NCI-H1417 (cell line): ENCODE data around the gene MYO1D.
"Not testable (repeated sequence)": the region's sequence is repeated elsewhere in the genome, so short reads cannot be mapped to it uniquely, and the experiment has no call there.

ENCODE experiments used
- DNase-seq, 3 experiments: peaks; one replicate each; lab custom pipeline; 2025; lab: John Stamatoyannopoulos, UW

MYO1D gene

GRCh38 chr17:32731556-32732295 lies 145.2 kb downstream of the MYO1D start:
- no peak for DNase-seq

DNA sequence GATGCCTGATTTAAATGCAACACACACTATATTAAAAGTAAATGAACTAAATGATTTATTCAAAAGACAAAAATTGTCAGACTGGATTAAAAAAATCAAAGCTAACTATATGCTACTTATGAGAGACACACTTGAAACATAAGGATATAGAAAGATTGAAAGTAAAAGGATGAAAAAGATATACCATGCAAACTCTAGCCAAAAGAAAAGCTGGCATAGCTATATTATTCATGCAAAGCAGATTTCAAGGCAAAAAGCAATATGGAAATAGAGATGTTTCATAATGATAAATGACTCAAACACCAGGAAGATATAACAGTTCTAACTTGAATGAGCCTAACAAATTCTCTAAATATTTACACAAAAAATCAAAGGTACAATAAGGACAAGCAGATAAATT lies 149.2 kb downstream of the MYO1D start:
- no peak for DNase-seq

DNA sequence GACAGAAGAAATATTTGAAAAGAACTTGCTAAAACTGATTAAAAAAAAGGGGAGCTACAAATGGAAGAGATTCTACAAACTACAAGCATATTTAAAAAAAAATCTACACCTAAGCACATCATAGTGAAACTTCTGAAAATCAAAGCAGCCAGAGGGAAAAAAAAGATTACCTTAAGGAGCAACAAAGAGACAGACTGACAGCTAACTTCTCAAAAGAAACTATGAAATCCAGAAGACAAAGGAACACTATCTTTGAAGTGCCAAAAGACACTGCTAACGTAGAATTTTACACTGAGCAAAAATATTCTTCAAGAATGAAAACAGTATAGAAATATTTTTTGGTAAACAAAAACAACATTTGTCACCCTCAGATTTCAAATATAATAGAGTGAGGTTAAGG lies 151.2 kb downstream of the MYO1D start:
- DNase-seq: no peak

DNA sequence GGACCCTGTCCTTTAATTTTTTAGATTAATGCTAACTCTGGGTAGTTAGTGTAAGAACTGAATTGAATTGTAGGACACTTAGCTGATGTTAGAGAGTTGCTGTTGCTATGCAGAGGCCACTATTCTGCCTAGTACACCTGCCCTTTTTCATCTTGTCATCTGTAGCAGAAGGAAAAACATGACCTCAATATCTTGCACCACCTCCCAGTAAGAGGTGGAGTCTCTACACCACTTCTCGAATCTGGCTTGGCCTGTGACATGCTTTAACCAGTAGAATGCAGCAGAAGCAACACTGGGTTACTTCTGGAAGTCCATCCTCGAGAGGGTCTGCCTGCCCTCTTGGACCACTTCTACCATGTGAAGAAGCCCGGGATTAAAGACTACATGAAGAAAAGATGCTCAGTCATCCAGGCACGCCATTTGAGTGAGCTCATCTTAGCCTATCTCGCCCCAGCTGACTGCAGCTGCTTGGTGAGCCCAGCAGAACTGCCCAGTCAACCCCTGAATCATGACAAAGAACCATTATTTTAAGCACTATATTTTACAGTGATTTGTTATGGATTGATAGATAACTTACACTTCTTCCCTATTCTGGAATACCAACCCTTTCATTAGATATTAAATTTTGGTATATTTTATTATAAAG lies 153.5 kb downstream of the MYO1D start:
- no peak for DNase-seq

DNA sequence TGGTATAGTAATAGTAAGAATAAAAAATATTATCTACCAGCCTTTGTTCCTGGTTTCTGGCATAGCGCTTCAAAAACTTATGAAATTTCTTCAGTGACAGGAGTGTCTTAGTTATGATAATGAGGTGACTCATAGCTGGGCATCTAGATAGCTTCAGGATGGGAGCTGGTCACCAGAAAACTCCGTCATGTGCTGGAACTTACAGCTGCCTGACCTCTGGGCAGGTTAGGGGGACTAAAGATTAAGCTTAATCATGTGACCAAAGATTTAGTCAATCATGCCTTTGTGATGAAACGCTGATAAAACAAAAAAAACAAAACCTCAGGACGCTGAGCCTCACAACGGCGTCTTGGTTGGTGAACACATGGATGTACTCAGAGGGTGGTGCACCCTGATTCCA lies 154.2 kb downstream of the MYO1D start:
- no peak for DNase-seq

DNA sequence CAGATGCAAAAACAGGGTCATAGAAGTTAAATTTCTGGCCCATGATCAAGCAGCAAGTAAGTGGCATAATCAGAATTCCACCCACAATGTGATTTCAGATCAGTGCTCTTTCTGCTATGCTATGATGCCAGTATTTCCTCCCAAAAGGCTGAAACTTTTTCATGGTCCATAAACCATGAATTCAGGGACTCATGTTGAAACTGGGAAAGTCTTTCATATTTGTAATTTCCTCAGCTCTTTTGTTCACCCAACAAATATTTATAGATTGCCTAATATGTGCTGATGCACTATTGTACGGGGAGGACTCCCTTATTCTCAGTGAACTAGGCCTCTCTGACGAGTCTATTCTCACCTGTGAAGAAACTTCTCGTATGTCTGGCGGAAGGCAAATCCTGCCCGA lies 156.3 kb downstream of the MYO1D start:
- DNase-seq: no peak

DNA sequence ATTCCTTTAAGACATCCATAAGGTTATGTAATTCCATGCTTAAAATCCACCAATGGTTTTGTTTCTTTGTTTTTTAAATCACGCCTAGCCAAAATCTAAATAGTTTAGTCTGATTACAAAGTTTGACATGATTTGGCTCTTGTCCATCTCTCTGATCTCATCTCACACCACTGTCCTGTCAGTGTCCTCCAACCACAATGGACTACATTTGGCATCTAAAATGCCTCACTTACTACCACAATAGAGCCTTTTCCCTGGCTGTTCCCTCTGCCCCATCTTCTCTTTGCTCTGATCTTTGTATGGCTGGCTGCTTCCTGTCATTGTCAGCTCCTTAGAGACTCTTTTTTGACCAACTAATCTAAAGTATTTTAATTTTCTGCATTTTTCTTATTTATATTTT lies 157.2 kb downstream of the MYO1D start:
- no peak for DNase-seq

GRCh38 chr17:32714922-32715321 lies 162.0 kb downstream of the MYO1D start:
- DNase-seq: not testable (repeated sequence)

- DNase-seq: not testable (repeated sequence)
These were observed 162.7 kb downstream of the MYO1D start for GRCh38 chr17:32714206-32714605.

GRCh38 chr17:32713081-32713480 lies 163.8 kb downstream of the MYO1D start:
- no peak for DNase-seq

GRCh38 chr17:32709562-32709961 lies 167.4 kb downstream of the MYO1D start:
- DNase-seq: no peak

- DNase-seq: no peak
These were observed 175.1 kb downstream of the MYO1D start for GRCh38 chr17:32701871-32702270.

DNA sequence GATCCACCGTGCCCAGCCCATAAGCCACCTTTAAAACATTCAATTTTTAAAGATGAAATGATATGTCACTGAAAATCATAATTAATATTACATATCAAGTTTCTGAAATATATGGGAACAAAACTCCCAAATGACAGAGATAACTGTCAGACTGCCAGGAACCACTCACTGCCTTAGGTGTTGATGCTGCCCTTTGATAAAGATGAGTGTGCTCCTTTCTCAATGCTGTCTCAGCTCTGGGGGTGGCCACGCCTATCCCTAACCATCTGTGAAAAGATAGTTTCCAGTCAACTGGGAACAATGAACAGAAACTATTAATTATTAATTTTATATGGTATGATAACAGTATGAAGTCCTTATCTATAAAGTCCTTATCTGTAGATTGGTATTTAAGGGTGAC lies 177.7 kb downstream of the MYO1D start:
- no peak for DNase-seq

DNA sequence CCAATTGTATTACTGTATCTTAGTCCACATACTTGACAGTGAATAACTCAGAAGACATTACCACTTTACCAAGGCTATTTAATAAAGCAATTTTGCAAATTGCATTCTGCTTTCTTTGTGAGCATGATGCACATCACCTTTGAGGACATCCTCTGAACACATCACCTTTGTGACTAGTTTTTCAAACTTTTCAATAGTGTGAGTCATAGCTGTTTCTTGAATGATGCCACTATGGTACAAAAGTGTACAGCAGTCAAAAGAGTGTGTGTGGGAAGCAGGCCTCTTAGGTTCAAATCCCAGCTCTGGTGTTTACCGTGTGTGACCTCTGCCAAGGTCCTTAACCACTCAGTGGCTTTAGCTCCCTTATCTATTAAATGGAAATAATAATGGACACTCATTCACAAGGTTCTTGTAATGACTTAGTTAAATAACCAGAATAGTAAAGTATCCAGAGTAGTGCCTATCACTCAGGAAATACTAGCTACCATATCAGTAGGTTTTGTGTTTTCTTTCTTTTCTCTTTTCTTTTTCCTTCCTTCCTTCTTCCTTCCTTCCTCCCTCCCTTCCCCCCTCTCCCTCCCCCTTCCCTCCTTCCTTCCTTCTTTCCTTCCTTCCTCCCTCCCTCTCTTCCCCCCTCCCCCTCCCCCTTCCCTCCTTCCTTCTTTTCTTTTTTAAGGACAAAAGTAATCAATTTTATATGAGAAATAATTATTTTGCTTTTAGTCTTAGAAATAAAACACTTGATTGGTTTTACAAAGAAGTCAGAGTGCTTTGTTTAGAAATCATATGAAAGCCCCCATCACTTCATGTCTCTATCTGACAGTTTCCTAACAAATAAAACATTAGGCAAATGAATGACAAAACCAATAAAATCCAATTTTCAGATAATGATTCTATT lies 178.9 kb downstream of the MYO1D start:
- no peak for DNase-seq

GRCh38 chr17:32696426-32696825 lies 180.5 kb downstream of the MYO1D start:
- no peak for DNase-seq

GRCh38 chr17:32695864-32696263 lies 181.1 kb downstream of the MYO1D start:
- DNase-seq: no peak

DNA sequence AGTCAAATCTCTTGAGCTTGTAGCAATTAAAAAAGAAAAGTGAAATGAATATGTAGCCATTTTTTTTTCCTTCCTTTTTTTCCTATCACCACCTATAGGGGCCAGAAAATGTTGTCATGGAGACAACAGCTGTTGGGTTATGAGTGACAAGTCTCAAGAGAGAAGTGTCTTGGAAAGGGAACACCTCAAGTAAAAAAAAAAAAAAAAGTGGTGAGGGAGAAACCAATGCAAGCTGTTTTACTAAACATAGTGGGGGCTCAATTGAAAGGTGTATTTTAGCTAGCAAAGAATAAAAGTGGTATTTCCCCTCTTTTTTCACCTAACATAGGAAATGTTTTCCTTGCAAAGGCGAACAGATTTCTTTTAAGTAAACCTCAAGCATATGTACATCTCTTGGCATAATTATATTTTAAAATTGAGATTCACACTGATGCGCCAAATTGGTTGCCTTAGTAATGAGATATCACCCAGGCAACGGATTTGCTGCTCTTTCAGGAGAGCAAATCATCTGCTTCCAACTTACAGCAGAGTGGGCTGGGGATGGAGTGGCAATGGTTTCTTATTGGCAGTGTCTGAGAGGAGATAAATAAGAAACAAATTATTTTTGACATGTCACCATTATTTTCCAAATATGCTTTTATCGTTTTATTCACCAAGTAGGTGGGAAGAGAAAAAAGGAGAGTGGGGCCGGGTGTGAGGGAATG lies 183.6 kb downstream of the MYO1D start:
- peak; percentile 5 to 77 (median 16) for DNase-seq

- DNase-seq: no peak
These were observed 184.7 kb downstream of the MYO1D start for GRCh38 chr17:32692179-32692578.

DNA sequence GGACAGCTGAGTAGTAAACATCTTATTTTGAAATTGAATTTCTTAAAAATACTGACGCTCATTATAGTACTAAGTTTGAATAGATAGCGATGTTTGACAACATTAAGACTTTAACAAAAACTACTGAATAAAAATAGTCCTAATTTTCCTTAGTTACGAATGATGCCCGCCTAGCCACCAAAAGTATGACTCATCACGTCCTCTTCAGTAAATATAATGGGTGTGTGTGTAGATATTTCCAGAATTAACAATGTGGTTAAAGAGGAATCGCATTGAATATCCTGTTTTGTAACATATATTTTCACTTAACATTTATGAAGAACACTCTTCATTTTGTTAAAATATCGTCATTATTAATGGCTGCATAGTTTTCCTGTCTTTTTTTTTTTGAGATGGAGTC lies 187.6 kb downstream of the MYO1D start:
- DNase-seq: no peak

DNA sequence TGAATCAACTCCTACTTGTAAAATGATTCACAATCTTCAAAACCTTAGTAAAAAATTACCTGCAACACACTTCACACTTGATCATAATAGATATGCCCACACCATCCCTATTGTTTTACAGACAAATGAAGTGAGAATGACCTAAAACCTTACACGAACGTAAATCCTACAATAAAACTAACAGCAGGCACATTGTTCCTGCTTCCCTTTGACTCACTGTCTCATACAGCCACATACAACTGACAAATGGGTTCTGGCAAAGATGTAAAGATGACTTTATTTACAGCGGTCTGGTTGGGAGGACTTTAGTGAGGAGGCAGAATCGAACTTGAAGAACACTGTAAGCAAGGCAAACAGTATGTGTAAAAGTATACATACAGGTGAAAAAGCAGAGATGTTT lies 188.7 kb downstream of the MYO1D start:
- no peak for DNase-seq

DNA sequence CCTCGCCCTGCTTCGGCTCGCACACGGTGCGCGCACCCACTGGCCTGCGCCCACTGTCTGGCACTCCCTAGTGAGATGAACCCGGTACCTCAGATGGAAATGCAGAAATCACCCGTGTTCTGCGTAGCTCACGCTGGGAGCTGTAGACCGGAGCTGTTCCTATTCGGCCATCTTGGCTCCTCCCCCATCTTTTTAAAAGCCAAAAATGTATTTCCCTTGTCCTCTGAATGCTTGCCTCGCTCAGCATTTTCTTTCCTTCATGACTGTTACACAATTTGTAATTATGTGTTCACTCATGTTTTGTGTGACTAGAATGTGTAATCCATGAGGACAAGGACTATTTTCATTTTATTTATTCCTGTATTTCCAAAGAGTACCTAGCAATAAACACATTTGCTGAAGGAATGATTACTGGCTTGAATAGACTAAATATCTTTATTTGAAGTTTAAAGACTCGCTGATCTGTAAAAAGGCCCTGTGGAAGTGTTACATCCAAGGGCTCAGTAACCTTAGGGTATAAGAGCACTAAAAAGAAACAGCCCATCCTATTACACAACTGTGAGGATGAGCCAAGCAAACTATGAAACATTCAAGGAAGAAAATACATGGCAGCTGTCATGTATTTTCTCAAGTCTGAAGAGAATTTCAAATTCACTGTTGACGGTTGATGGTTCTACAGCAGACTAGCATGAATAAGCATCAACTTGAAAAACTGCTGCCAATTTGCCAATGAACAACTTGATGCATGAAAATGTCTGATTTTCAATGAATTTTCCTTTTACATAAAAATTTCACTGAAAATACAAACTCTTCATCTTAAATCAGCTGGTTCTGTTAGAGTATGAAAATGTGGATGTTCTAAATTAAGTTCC lies 192.6 kb downstream of the MYO1D start:
- DNase-seq: peak in 2 of 3 experiments; percentile 13 to 49
